Adrenal gland (tissue), 5 donors: ENCODE results near the gene RALGAPA2.

Experiments
- CTCF ChIP-seq, 6 experiments: fragments of 450-650 bp in 4 of 6; fragments of 200-600 bp in 2 of 6; sonication (generic) in 1 of 6; IDR thresholded peaks; 1 replicate in 5 of 6; 2 replicates in 1 of 6; pipeline versions ENCODE4 v1.5.1 to v1.8.0; 2016 to 2021; ENCODE audit warnings: antibody characterized with exemption in 6 of 6, mild to moderate bottlenecking in 2 of 6, moderate library complexity in 1 of 6
- POLR2A ChIP-seq, 2 donors: fragments of 450-650 bp; IDR thresholded peaks; one replicate each; pipeline ENCODE4 v1.6.1; 2017; ENCODE audit warnings: antibody characterized with exemption in 2 of 2, mild to moderate bottlenecking in 2 of 2, moderate library complexity in 1 of 2
- donor health status: DM: no; HTN: no; CAD: no.

GRCh38 chr20:20432618-20433286 is 279.7 kb downstream of the RALGAPA2 start:
- TF ChIP-seq CTCF (IDR thresholded peaks at IDR 0.05) (no peak), POLR2A (IDR thresholded peaks at IDR 0.05) (no peak)
